Endothelial cell of umbilical vein (primary cell): ENCODE data around the gene GTSF1L.

ENCODE experiments used
- EZH2 ChIP-seq: IDR thresholded peaks from 2 replicates; pipeline ENCODE4 v1.6.1; 2012; ENCODE audit warnings: borderline replicate concordance, low read depth, mild to moderate bottlenecking, moderate library complexity, low read length, inconsistent platforms; ENCODE audit not compliant: severe bottlenecking
- JUN ChIP-seq: IDR thresholded peaks from 2 replicates; pipeline ENCODE4 v1.6.1; 2011; ENCODE audit warnings: borderline replicate concordance, low read depth; ENCODE audit not compliant: insufficient read length, insufficient read depth
- POLR2A ChIP-seq: IDR thresholded peaks from 2 replicates; pipeline ENCODE4 v1.6.1; 2012; ENCODE audit warnings: low read depth, mild to moderate bottlenecking, control low read depth, low read length
- TF ChIP-seq, protein P1 (sequence below), 2 donors: IDR thresholded peaks; 1 replicate in 1 of 2; 2 replicates in 1 of 2; pipeline ENCODE4 v1.5.1; 2011; ENCODE audit warnings: low read length in 2 of 2, mild to moderate bottlenecking in 2 of 2, moderate library complexity in 2 of 2, control low read depth in 1 of 2, inconsistent platforms in 1 of 2, low read depth in 1 of 2; ENCODE audit not compliant: insufficient read depth in 1 of 2; ENCODE audit errors: extremely low read depth in 1 of 2
- TF ChIP-seq, protein P2 (sequence below): IDR thresholded peaks from 2 replicates; pipeline ENCODE4 v1.6.1; 2011; ENCODE audit not compliant: insufficient read depth, insufficient read length

DNA sequence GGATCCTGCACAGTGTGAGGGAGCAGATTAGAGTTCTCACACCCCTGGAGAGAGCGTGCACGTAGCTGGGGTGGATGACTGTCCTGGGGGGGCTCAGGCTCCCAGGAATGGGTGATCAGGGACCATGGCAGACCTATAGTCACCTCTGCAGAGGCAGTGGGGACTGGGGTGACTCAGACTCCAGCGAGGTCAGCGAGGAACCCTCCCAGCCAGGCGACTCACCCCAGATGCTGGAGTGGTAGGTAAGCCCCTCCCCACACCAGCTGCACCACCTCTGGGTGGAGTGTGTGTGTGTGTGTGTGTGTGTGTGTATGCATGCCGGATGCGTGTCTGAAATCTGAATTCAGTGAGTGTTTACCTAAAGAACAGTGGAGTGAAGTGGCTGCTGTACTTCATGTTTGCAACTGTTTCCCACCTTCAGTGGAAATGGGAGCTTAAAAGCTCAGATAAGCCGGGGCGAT, 17.4 kb upstream of the GTSF1L start:
- TF ChIP-seq, protein P1, sequence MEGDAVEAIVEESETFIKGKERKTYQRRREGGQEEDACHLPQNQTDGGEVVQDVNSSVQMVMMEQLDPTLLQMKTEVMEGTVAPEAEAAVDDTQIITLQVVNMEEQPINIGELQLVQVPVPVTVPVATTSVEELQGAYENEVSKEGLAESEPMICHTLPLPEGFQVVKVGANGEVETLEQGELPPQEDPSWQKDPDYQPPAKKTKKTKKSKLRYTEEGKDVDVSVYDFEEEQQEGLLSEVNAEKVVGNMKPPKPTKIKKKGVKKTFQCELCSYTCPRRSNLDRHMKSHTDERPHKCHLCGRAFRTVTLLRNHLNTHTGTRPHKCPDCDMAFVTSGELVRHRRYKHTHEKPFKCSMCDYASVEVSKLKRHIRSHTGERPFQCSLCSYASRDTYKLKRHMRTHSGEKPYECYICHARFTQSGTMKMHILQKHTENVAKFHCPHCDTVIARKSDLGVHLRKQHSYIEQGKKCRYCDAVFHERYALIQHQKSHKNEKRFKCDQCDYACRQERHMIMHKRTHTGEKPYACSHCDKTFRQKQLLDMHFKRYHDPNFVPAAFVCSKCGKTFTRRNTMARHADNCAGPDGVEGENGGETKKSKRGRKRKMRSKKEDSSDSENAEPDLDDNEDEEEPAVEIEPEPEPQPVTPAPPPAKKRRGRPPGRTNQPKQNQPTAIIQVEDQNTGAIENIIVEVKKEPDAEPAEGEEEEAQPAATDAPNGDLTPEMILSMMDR (IDR thresholded peaks at IDR 0.05; ENCODE audit: extremely low read depth in 1 of 2, insufficient read depth in 1 of 2, low read depth in 1 of 2, low read length in 2 of 2), result no peak
- TF ChIP-seq EZH2 (no peak), JUN (no peak), POLR2A (no peak)
- TF ChIP-seq, protein P2, sequence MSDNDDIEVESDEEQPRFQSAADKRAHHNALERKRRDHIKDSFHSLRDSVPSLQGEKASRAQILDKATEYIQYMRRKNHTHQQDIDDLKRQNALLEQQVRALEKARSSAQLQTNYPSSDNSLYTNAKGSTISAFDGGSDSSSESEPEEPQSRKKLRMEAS, result no peak
